A673 (cell line): ENCODE data around the gene CLEC16A.

Experiments
- EZH2 ChIP-seq: fragments of 200-600 bp; sonication (generic); IDR thresholded peaks from 2 replicates; pipeline ENCODE4 v1.6.1; 2017; ENCODE audit warnings: borderline replicate concordance, low read depth, mild to moderate bottlenecking, mixed read lengths, antibody characterized with exemption, low read length; ENCODE audit not compliant: poor library complexity, severe bottlenecking
- TF ChIP-seq, protein P1 (sequence below): fragments of 300-800, 200-600 bp; sonication (generic); conservative IDR thresholded peaks from 2 replicates; pipeline ENCODE4 v1.5.1; 2017; ENCODE audit warnings: low read depth, mild to moderate bottlenecking, antibody characterized with exemption, low read length, moderate library complexity, mixed read lengths

GRCh38 chr16:11051430-11051829, 107.1 kb downstream of the CLEC16A start:
- TF ChIP-seq, protein P1, sequence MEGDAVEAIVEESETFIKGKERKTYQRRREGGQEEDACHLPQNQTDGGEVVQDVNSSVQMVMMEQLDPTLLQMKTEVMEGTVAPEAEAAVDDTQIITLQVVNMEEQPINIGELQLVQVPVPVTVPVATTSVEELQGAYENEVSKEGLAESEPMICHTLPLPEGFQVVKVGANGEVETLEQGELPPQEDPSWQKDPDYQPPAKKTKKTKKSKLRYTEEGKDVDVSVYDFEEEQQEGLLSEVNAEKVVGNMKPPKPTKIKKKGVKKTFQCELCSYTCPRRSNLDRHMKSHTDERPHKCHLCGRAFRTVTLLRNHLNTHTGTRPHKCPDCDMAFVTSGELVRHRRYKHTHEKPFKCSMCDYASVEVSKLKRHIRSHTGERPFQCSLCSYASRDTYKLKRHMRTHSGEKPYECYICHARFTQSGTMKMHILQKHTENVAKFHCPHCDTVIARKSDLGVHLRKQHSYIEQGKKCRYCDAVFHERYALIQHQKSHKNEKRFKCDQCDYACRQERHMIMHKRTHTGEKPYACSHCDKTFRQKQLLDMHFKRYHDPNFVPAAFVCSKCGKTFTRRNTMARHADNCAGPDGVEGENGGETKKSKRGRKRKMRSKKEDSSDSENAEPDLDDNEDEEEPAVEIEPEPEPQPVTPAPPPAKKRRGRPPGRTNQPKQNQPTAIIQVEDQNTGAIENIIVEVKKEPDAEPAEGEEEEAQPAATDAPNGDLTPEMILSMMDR = no peak
- TF ChIP-seq EZH2 = no peak
